ENCODE measurements around the gene GULP1.
"Not testable (repeated sequence)": the region's sequence is repeated elsewhere in the genome, so short reads cannot be mapped to it uniquely, and the experiment has no call there.

The GULP1 gene

GRCh38 chr2:188292348-188293239, 920 bp downstream of the GULP1 start:
- no peak for DNase-seq (ENCODE audit: low read depth)

- no peak for DNase-seq (ENCODE audit: low read depth)
Observed at GRCh38 chr2:188293601-188294351, 2.1 kb downstream of the GULP1 start.

GRCh38 chr2:188294352-188294926, 2.8 kb downstream of the GULP1 start:
- DNase-seq (ENCODE audit: low read depth): no peak

- DNase-seq (ENCODE audit: low read depth): no peak
Observed at GRCh38 chr2:188295067-188295685, 3.5 kb downstream of the GULP1 start.

- no peak for DNase-seq (ENCODE audit: low read depth)
Observed at GRCh38 chr2:188297978-188298377, 6.3 kb downstream of the GULP1 start.

- not testable (repeated sequence) for DNase-seq (ENCODE audit: low read depth)
Observed at GRCh38 chr2:188298937-188299371, 7.3 kb downstream of the GULP1 start.

GRCh38 chr2:188303363-188304031, 11.8 kb downstream of the GULP1 start:
- no peak for DNase-seq (ENCODE audit: low read depth)

- DNase-seq (ENCODE audit: low read depth): no peak
Observed at GRCh38 chr2:188305271-188305670, 13.6 kb downstream of the GULP1 start.

- DNase-seq (ENCODE audit: low read depth): no peak
Observed at GRCh38 chr2:188306271-188306670, 14.6 kb downstream of the GULP1 start.

- no peak for DNase-seq (ENCODE audit: low read depth)
Observed at GRCh38 chr2:188307850-188308283, 16.2 kb downstream of the GULP1 start.

GRCh38 chr2:188308483-188308882, 16.8 kb downstream of the GULP1 start:
- DNase-seq (ENCODE audit: low read depth): no peak

- DNase-seq (ENCODE audit: low read depth): no peak
Observed at GRCh38 chr2:188309364-188309763, 17.7 kb downstream of the GULP1 start.

- no peak for DNase-seq (ENCODE audit: low read depth)
Observed at GRCh38 chr2:188314314-188315054, 22.8 kb downstream of the GULP1 start.

- no peak for DNase-seq (ENCODE audit: low read depth)
Observed at GRCh38 chr2:188315750-188316149, 24.1 kb downstream of the GULP1 start.

- DNase-seq (ENCODE audit: low read depth): no peak
Observed at GRCh38 chr2:188316342-188316741, 24.7 kb downstream of the GULP1 start.

- DNase-seq (ENCODE audit: low read depth): no peak
Observed at GRCh38 chr2:188316791-188317423, 25.2 kb downstream of the GULP1 start.

- no peak for DNase-seq (ENCODE audit: low read depth)
Observed at GRCh38 chr2:188318161-188318749, 26.6 kb downstream of the GULP1 start.

- no peak for DNase-seq (ENCODE audit: low read depth)
Observed at GRCh38 chr2:188319838-188320237, 28.2 kb downstream of the GULP1 start.

- no peak for DNase-seq (ENCODE audit: low read depth)
Observed at GRCh38 chr2:188320861-188321260, 29.2 kb downstream of the GULP1 start.
